Fibroblast of lung (primary cell): ENCODE results near the gene MBOAT2.
"Not testable (repeated sequence)": the region's sequence is repeated elsewhere in the genome, so short reads cannot be mapped to it uniquely, and the experiment has no call there.

Source experiments
- EZH2 ChIP-seq: IDR thresholded peaks from 2 replicates; pipeline ENCODE4 v1.5.1; 2012; ENCODE audit warnings: low read length, control low read depth, mild to moderate bottlenecking; ENCODE audit errors: missing control alignments
- TF ChIP-seq, protein P1 (sequence below), 2 donors: IDR thresholded peaks in 1 of 2; conservative IDR thresholded peaks in 1 of 2; 1 replicate in 1 of 2; 2 replicates in 1 of 2; pipeline ENCODE4 v1.5.1; 2011 to 2012; ENCODE audit warnings: low read length in 2 of 2, control low read depth in 1 of 2, inconsistent platforms in 1 of 2, low read depth in 1 of 2, mild to moderate bottlenecking in 1 of 2

DNA sequence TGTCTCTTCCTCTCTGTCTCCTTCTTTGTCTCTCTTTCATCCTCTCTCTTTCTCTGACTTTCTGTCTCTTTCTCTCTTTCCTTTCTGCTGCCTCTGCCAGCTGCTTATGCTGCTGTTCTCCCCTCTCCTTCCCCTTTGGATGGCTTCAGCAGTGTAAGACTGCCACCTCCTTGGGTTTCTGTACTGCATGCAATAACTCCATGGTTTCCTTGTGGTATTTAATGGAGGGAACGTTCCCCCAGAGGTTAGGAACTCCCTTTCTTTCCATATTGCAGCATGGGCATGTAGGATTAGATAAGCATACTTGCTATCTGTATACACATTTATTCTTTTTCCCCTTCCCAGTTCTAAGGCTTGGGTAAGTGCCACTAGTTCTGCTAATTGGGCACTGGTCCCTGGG lies 106.3 kb downstream of the MBOAT2 start:
- TF ChIP-seq, protein P1, sequence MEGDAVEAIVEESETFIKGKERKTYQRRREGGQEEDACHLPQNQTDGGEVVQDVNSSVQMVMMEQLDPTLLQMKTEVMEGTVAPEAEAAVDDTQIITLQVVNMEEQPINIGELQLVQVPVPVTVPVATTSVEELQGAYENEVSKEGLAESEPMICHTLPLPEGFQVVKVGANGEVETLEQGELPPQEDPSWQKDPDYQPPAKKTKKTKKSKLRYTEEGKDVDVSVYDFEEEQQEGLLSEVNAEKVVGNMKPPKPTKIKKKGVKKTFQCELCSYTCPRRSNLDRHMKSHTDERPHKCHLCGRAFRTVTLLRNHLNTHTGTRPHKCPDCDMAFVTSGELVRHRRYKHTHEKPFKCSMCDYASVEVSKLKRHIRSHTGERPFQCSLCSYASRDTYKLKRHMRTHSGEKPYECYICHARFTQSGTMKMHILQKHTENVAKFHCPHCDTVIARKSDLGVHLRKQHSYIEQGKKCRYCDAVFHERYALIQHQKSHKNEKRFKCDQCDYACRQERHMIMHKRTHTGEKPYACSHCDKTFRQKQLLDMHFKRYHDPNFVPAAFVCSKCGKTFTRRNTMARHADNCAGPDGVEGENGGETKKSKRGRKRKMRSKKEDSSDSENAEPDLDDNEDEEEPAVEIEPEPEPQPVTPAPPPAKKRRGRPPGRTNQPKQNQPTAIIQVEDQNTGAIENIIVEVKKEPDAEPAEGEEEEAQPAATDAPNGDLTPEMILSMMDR (conservative IDR thresholded peaks at IDR 0.05 in 1 of 2, IDR thresholded peaks at IDR 0.05 in 1 of 2; ENCODE audit: low read depth in 1 of 2, low read length in 2 of 2), result not testable (repeated sequence)
- TF ChIP-seq EZH2, result not testable (repeated sequence)
